Left lung (tissue), 10 donors: ENCODE results near the gene IFRD2. TPM values are rescaled to one million over a fixed set of nuclear protein-coding genes. Genes with fewer than 3 reads are reported as not detected.

Experiments used
- ATAC-seq: fragments of 200-7000 bp; cut with Tn5 transposase; one replicate; pipeline ENCODE4 v1.9.1; 2020; ENCODE audit warnings: moderate library complexity
- DNase-seq, 4 donors: peaks; one replicate each; pipeline ENCODE4 v3.0.0-alpha.2; 2013 to 2020
- H3K27ac ChIP-seq, 2 donors: fragments of 200-600 bp; sonication (generic) in 1 of 2; one replicate each; pipeline versions ENCODE4 v1.5.0 to v1.8.0; 2020 to 2021
- H3K27me3 ChIP-seq, 2 donors: fragments of 200-600 bp; sonication (generic) in 1 of 2; one replicate each; pipeline versions ENCODE4 v1.5.0 to v1.8.0; 2020 to 2021
- H3K36me3 ChIP-seq, 2 donors: fragments of 200-600 bp; sonication (generic) in 1 of 2; one replicate each; pipeline versions ENCODE4 v1.5.0 to v1.8.0; 2020 to 2021
- H3K4me1 ChIP-seq, 2 donors: fragments of 200-600 bp; one replicate each; pipeline ENCODE4 v1.8.0; 2021
- H3K4me3 ChIP-seq, 2 donors: fragments of 200-600 bp; sonication (generic) in 1 of 2; one replicate each; pipeline versions ENCODE4 v1.5.0 to v1.8.0; 2020 to 2021; ENCODE audit warnings: mild to moderate bottlenecking in 1 of 2
- H3K9me3 ChIP-seq, 2 donors: fragments of 200-600 bp; sonication (generic) in 1 of 2; one replicate each; pipeline versions ENCODE4 v1.5.0 to v1.8.0; 2020 to 2021
- CTCF ChIP-seq, 2 donors: fragments of 200-600 bp; sonication (generic) in 1 of 2; IDR thresholded peaks; one replicate each; pipeline versions ENCODE4 v1.5.0 to v1.8.0; 2021; ENCODE audit warnings: antibody characterized with exemption in 2 of 2
- intact Hi-C, 2 donors: fragments of 100-400 bp; cut with DNase I; formaldehyde crosslinking; loops; one replicate each; pipeline versions ENCODE4 v1.11.2 to v1.14.2; 2022
- polyA plus RNA-seq, 6 donors: library from polyadenylated mRNA; unstranded; fragments of 120-200 nt; gene quantifications; one replicate each; pipeline ENCODE4 v1.2.1, GENCODE V29; 2013; ENCODE audit not compliant: insufficient read length in 6 of 6
- total RNA-seq, 2 donors: library from RNA; stranded (reverse); fragmentation: NEBNext Ultra II Directional; extraction: Animal tissue kit (Norgen Biotek cat#: 25700); gene quantifications; one replicate each; pipeline ENCODE4 v1.2.1, GENCODE V29; 2021
- donor health status: DM: no; HTN: yes; CAD: no.
- donor health status: DM: no; HTN: no; CAD: no.

IFRD2 gene
- total and polyA plus RNA-seq, 8 donors: 29.6 to 104 (median 38.5) TPM

DNA sequence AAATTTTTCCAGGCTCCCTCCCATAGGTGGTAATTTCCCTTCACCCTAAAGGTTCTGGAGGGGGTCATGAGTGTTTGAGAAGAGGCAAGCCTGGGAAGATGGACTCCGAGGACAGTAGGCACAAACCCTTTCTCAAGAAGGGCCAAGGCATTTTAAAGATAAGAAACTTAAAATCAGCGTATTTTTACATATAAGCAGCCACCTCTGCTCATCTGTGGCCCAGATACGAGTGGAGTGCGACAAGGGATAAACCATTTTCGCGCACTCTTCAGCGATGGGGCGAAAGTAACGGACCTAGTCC lies 47.9 kb upstream of the IFRD2 start:
- no peak for TF ChIP-seq CTCF (IDR thresholded peaks at IDR 0.05)
- Histone ChIP-seq H3K27ac (peak overlapping the region; percentile 94 to 98), H3K4me1 (peaks cover 29 to 65% of the 10 kb centered on the region in 2 donors), H3K9me3 (no peaks in the 10 kb centered on the region), H3K27me3 (no peaks in the 10 kb centered on the region), H3K4me3 (peak overlapping the region; percentile 59 to 81), H3K36me3 (no peaks in the 10 kb centered on the region)
- DNase-seq: no peak
- no peak for ATAC-seq
- intact Hi-C loops: no loop called here

GRCh38 chr3:50339485-50340146 lies 47.4 kb upstream of the IFRD2 start:
- no peak for TF ChIP-seq CTCF (IDR thresholded peaks at IDR 0.05)
- intact Hi-C loops: no loop called here
- Histone ChIP-seq H3K36me3 (no peaks in the 10 kb centered on the region), H3K4me1 (peaks cover 28 to 66% of the 10 kb centered on the region in 2 donors), H3K9me3 (no peaks in the 10 kb centered on the region), H3K27ac (peak overlapping the region; percentile 94 to 98), H3K4me3 (peak overlapping the region; percentile 59 to 81), H3K27me3 (no peaks in the 10 kb centered on the region)
- no peak for ATAC-seq
- DNase-seq: no peak

DNA sequence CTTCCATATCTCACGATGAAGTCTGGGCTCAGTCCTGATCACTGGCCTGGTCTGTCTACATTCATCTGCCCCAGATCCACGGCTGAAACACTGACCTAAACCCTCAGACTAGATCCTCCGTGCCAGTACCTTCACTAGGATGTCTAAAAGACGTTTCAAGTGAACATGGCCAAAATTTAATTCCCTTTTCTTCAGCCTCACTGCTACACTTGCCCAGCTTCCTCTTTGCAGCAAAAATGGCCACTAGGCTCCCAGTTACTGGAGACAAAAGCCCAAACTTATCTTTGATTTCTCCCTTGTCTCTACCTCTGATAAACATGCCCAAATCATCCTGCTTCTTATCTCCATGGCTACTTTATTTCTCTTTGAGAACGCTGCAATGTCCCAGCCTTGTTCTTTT lies 46.7 kb upstream of the IFRD2 start:
- Histone ChIP-seq H3K4me1 (peaks cover 35 to 73% of the 10 kb centered on the region in 2 donors), H3K4me3 (peak overlapping the region in 1 of 2 donors; percentile 81), H3K36me3 (no peaks in the 10 kb centered on the region), H3K9me3 (no peaks in the 10 kb centered on the region), H3K27ac (peak overlapping the region; percentile 94 to 98), H3K27me3 (no peaks in the 10 kb centered on the region)
- DNase-seq: no peak
- no peak for TF ChIP-seq CTCF (IDR thresholded peaks at IDR 0.05)
- intact Hi-C loops: no loop called here
- no peak for ATAC-seq

- ATAC-seq (peak; percentile 86), DNase-seq (peak; percentile 97 to 100 (median 100))
- intact Hi-C loops: no loop called here
- Histone ChIP-seq H3K27ac (peak overlapping the region; percentile 94 to 98), H3K36me3 (peaks cover 0 to 12% of the 10 kb centered on the region in 2 donors), H3K4me1 (peaks cover 36 to 89% of the 10 kb centered on the region in 2 donors), H3K4me3 (peak overlapping the region; percentile 51 to 81), H3K27me3 (no peaks in the 10 kb centered on the region), H3K9me3 (no peaks in the 10 kb centered on the region)
- TF ChIP-seq CTCF (IDR thresholded peaks at IDR 0.05): no peak
Measured at GRCh38 chr3:50337175-50337861, 45.1 kb upstream of the IFRD2 start.

DNA sequence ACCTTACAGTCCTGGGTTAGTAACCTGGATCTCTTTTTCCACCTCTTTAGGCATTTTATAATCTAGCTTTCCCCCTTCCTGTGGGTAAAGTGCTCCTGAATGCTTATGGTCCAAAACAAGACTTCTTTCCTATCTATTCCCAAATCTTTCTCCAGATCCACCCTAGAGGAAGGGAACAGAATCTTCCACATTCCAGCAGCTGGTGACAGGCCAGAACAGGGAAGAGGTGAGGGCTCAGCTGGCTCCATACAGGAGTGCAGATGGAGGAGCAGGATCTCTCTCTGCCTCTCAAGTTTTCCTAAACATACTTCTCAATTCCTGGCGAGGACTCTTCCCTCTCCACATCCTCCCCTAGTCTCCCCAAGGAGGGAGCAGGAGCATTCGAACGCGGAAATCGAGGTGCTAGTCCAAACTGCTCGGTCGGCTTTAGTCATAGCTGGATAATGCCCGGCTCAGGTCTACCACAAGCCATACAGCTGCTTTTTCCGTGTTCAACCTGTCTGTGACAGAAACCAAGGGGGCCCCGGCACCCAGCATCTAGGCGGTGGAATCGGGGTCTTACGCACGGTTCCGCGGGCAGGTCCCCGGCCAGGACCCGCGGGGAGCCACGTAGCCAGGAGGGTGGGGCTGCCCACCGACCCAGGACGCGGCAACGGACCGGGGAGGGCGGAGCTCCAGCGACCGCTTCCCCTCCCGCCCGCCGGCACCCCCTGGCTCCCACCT lies 44.4 kb upstream of the IFRD2 start:
- Histone ChIP-seq H3K27me3 (no peaks in the 10 kb centered on the region), H3K36me3 (peaks cover 0 to 19% of the 10 kb centered on the region in 2 donors), H3K27ac (peak overlapping the region; percentile 94 to 98), H3K4me3 (peak overlapping the region; percentile 51 to 81), H3K4me1 (peaks cover 35 to 92% of the 10 kb centered on the region in 2 donors), H3K9me3 (no peaks in the 10 kb centered on the region)
- TF ChIP-seq CTCF (IDR thresholded peaks at IDR 0.05): no peak
- peak; percentile 21 for ATAC-seq
- no peak for DNase-seq
- intact Hi-C loops: no loop called here
